AG09309 (cell line): ENCODE data around the gene KANSL2.
A peak's percentile ranks its signal among the peaks of the same experiment; 100 is the strongest.
"Not testable (repeated sequence)": the region's sequence is repeated elsewhere in the genome, so short reads cannot be mapped to it uniquely, and the experiment has no call there.

Experiments
- DNase-seq: peaks from one replicate; pipeline ENCODE4 v3.0.0-alpha.2; 2010; ENCODE audit warnings: low read depth
- H3K4me3 ChIP-seq: 2 replicates; pipeline ENCODE4 v1.5.1; 2011; ENCODE audit warnings: mild to moderate bottlenecking, low read depth, low read length, moderate library complexity; ENCODE audit not compliant: control insufficient read depth
- TF ChIP-seq, protein P1 (sequence below): IDR thresholded peaks from 2 replicates; pipeline ENCODE4 v1.5.1; 2011; ENCODE audit warnings: mild to moderate bottlenecking, low read depth, low read length, inconsistent platforms; ENCODE audit not compliant: insufficient read depth, control insufficient read depth; ENCODE audit errors: missing control alignments

The KANSL2 gene

GRCh38 chr12:48683534-48683933, 1.5 kb upstream of the KANSL2 start:
- H3K4me3 ChIP-seq: no peak overlapping the region
- DNase-seq: no peak
- TF ChIP-seq, protein P1, sequence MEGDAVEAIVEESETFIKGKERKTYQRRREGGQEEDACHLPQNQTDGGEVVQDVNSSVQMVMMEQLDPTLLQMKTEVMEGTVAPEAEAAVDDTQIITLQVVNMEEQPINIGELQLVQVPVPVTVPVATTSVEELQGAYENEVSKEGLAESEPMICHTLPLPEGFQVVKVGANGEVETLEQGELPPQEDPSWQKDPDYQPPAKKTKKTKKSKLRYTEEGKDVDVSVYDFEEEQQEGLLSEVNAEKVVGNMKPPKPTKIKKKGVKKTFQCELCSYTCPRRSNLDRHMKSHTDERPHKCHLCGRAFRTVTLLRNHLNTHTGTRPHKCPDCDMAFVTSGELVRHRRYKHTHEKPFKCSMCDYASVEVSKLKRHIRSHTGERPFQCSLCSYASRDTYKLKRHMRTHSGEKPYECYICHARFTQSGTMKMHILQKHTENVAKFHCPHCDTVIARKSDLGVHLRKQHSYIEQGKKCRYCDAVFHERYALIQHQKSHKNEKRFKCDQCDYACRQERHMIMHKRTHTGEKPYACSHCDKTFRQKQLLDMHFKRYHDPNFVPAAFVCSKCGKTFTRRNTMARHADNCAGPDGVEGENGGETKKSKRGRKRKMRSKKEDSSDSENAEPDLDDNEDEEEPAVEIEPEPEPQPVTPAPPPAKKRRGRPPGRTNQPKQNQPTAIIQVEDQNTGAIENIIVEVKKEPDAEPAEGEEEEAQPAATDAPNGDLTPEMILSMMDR: no peak

GRCh38 chr12:48682927-48683326, 889 bp upstream of the KANSL2 start:
- no peak for DNase-seq
- TF ChIP-seq, protein P1: no peak
- H3K4me3 ChIP-seq: peak overlapping the region; percentile 65; the same call in 1 of the 2 replicates

GRCh38 chr12:48682533-48682905, 481 bp upstream of the KANSL2 start:
- not testable (repeated sequence) for DNase-seq
- H3K4me3 ChIP-seq: peak overlapping the region; percentile 65

- peak overlapping the region; percentile 84 for H3K4me3 ChIP-seq
- TF ChIP-seq, protein P1: no peak
- DNase-seq: no peak
Measured at GRCh38 chr12:48681399-48681709, 684 bp downstream of the KANSL2 start.

- H3K4me3 ChIP-seq: peak overlapping the region; percentile 84
- TF ChIP-seq, protein P1: no peak
- no peak for DNase-seq
Measured at GRCh38 chr12:48680861-48681260, 1.2 kb downstream of the KANSL2 start.

GRCh38 chr12:48678551-48679185, 3.4 kb downstream of the KANSL2 start:
- TF ChIP-seq, protein P1: no peak
- H3K4me3 ChIP-seq: no peak overlapping the region
- DNase-seq: no peak

DNA sequence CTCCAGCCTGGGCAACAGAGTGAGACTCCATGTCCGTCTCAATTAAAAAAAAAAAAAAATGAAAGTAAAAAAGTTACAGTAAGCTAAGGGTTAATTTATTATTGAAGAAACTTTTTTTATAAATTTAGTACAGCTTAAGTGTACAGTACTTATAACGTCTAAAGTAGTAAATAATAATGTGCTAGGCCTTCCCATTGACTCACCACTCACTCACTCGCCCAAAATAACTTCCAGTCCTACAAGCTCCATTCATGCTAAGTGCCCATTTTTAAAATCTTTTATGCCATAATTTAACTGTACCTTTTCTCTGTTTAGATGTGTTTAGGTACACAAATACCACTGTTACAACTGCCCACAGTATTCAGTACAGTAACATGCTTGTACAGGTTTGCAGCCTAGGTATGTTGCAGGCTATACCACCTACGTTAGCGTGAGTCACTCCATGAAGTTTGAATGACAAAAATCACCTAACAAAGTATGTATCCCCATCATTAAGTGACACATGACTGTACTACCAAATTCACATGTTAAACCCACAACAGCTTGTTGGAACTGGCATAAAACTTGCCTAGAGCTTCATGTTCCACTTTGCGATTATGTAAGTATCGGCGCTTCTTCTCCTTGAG, 10.7 kb downstream of the KANSL2 start:
- no peak overlapping the region for H3K4me3 ChIP-seq
- no peak for DNase-seq
- TF ChIP-seq, protein P1: no peak
